ENCODE measurements around the gene CACNA2D3. TPM values are rescaled to one million over a fixed set of nuclear protein-coding genes. Genes with fewer than 3 reads are reported as not detected.

The CACNA2D3 gene
- total RNA-seq, 4 donors from 2014 or later = 0.94 to 3.6 (median 2.1) TPM

- TF ChIP-seq, protein P1, sequence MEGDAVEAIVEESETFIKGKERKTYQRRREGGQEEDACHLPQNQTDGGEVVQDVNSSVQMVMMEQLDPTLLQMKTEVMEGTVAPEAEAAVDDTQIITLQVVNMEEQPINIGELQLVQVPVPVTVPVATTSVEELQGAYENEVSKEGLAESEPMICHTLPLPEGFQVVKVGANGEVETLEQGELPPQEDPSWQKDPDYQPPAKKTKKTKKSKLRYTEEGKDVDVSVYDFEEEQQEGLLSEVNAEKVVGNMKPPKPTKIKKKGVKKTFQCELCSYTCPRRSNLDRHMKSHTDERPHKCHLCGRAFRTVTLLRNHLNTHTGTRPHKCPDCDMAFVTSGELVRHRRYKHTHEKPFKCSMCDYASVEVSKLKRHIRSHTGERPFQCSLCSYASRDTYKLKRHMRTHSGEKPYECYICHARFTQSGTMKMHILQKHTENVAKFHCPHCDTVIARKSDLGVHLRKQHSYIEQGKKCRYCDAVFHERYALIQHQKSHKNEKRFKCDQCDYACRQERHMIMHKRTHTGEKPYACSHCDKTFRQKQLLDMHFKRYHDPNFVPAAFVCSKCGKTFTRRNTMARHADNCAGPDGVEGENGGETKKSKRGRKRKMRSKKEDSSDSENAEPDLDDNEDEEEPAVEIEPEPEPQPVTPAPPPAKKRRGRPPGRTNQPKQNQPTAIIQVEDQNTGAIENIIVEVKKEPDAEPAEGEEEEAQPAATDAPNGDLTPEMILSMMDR (IDR thresholded peaks at IDR 0.05; ENCODE audit: low read depth) = no peak
Measured at GRCh38 chr3:54519493-54519892, 397.1 kb downstream of the CACNA2D3 start.

DNA sequence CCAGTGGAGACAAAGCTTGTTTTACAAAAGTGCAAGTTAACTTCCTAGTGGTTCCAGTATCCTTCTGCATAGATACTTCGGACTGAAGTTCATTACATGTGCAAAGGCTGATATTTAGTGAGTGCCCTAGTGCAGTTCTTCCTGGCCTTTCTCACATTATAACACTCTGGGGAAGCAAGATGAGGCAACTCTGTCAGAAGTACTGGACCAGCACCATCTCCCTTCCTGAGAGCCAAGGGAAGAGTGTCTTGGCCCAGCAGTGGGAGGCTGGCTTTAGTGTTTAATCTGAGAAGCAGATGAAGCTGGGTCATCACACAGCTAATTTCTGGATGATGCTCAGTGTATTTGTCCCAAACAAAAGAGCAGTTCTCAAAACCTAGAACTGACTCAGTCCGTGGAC lies 397.7 kb downstream of the CACNA2D3 start:
- TF ChIP-seq, protein P1 (IDR thresholded peaks at IDR 0.05; ENCODE audit: low read depth) = no peak

DNA sequence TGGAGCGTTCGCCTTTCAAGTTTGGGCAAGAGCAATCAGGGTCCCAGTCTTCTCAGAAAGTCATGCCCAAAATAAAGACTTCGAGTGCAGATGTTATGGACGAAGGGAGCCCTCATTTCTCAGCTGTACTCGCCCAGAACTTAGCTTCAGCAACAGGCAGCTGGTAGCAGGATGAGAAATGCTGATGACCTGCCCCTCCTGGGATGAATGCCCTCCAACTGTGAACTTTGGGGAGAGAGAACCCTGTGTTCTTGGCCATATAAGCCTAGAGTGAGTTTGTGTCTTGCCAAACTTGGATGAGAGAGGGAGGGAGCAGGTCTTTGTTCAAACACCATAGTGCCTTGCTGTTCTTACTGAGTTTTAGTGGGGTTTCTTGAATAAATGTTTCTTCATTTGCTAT lies 405.2 kb downstream of the CACNA2D3 start:
- TF ChIP-seq, protein P1 (IDR thresholded peaks at IDR 0.05; ENCODE audit: low read depth) = no peak

DNA sequence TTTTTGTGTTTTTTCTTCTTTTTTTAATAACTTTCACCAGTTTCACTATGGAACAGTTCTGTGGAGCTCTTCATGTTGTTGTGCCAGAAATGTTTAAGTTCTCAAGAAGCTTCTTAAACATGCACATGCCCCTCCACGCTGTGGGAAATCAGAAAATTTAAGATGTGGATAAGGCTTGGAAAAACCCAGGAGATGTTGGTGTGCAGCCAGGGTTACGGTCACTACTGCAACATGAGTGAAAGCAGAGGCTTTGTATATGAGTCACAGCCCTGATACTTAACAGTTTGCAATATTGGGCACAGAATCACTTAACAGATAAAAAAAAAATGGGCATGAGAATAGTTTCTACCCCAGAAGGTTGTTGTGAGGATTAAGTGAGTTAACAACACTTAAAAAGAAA lies 405.6 kb downstream of the CACNA2D3 start:
- TF ChIP-seq, protein P1 (IDR thresholded peaks at IDR 0.05; ENCODE audit: low read depth) = no peak

DNA sequence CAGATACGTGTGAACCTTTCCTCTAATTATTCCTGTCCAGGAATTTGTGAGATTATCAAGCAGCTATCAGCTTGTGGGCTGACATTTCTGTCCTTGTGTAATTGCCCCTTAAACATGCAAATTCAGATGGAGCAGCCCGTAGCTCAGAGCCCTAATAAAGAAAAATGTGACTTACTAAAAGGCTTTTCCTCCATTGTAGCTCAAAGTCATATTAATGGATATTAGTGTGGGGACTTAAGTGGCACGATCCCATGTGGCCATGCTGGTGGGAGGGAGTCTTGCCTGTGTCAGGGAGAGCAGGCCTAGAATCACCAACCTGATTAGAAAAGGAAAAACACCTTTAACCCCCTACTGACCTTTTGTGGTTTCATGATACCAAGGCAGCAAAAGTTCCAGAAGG lies 406.3 kb downstream of the CACNA2D3 start:
- TF ChIP-seq, protein P1 (IDR thresholded peaks at IDR 0.05; ENCODE audit: low read depth) = no peak

- TF ChIP-seq, protein P1 (IDR thresholded peaks at IDR 0.05; ENCODE audit: low read depth) = no peak
Measured at GRCh38 chr3:54530091-54530490, 407.7 kb downstream of the CACNA2D3 start.

- TF ChIP-seq, protein P1 (IDR thresholded peaks at IDR 0.05; ENCODE audit: low read depth) = no peak
Measured at GRCh38 chr3:54530944-54531343, 408.6 kb downstream of the CACNA2D3 start.
